Endothelial cell of umbilical vein (primary cell): Measurements from ENCODE around the gene TYRO3. TPM values are rescaled to one million over a fixed set of nuclear protein-coding genes. Genes with fewer than 3 reads are reported as not detected.

Experiments used
- BruUV-seq: library from RNA; stranded (reverse); fragments of 400-500 nt; replicated peaks from 2 replicates; lab custom pipeline; 2021; lab: Mats Ljungman, UMichigan
- CTCF ChIA-PET: fragments of 300-600, 350-600 bp; sonication (Branson Sonifier 250); formaldehyde crosslinking; loops from one replicate; lab custom pipeline; 2021; ENCODE audit warnings: antibody characterized with exemption, inconsistent platforms; lab: Charles Lee
- POLR2A ChIA-PET: fragments of 300-600, 350-600 bp; sonication (Branson Sonifier 250); formaldehyde crosslinking; loops from one replicate; lab custom pipeline; 2021; ENCODE audit warnings: antibody characterized with exemption, inconsistent platforms; lab: Charles Lee
- DNase-seq: peaks from one replicate; pipeline ENCODE4 v3.0.0-alpha.2; 2011; ENCODE audit warnings: low read depth, low spot score
- FAIRE-seq: peaks from 2 replicates; lab custom pipeline; 2011; peaks lifted over from hg19 to GRCh38; lab: Jason Lieb, UNC
- H2AFZ ChIP-seq: 2 replicates; pipeline ENCODE4 v1.6.0; 2012; ENCODE audit warnings: low read depth, low read length, control low read depth, inconsistent platforms
- H3K27ac ChIP-seq: 2 replicates; pipeline ENCODE4 v1.5.1; 2011; ENCODE audit warnings: low read depth, mild to moderate bottlenecking, control low read depth, low read length, moderate library complexity; ENCODE audit not compliant: insufficient read depth
- H3K27me3 ChIP-seq, 2 experiments: 2 replicates each; pipeline versions ENCODE4 v1.6.0 to v1.6.1; 2011; ENCODE audit warnings: low read length in 2 of 2, mixed read lengths in 1 of 2; ENCODE audit not compliant: control insufficient read depth in 2 of 2, insufficient read depth in 2 of 2
- H3K36me3 ChIP-seq, 2 experiments: 2 replicates in 1 of 2; 3 replicates in 1 of 2; pipeline ENCODE4 v1.5.1; 2011; ENCODE audit warnings: low read length in 2 of 2, mild to moderate bottlenecking in 1 of 2, moderate library complexity in 1 of 2; ENCODE audit not compliant: control insufficient read depth in 2 of 2, insufficient read depth in 2 of 2; ENCODE audit errors: extremely low read depth in 1 of 2
- H3K4me1 ChIP-seq: 3 replicates; pipeline ENCODE4 v1.5.1; 2011; ENCODE audit warnings: mild to moderate bottlenecking, low read length; ENCODE audit not compliant: control insufficient read depth, insufficient read depth; ENCODE audit errors: extremely low read depth
- H3K4me2 ChIP-seq: 2 replicates; pipeline ENCODE4 v1.6.1; 2011; ENCODE audit warnings: low read length, control low read depth, mixed read lengths; ENCODE audit not compliant: insufficient read depth
- H3K4me3 ChIP-seq, 3 experiments: fragments of 200-600 bp in 1 of 3; sonication (generic), shearing (Covaris generic) in 1 of 3; replicated peaks in 1 of 3; 2 replicates each; pipeline ENCODE4 v1.5.1; 2011 to 2016; ENCODE audit warnings: control low read depth in 3 of 3, low read length in 3 of 3, mild to moderate bottlenecking in 2 of 3, inconsistent platforms in 1 of 3, low read depth in 1 of 3, moderate library complexity in 1 of 3; ENCODE audit not compliant: insufficient read depth in 1 of 3
- H3K79me2 ChIP-seq: 2 replicates; pipeline ENCODE4 v1.6.0; 2012; ENCODE audit warnings: low read length, inconsistent platforms; ENCODE audit not compliant: control insufficient read depth, insufficient read depth
- H3K9ac ChIP-seq: replicated peaks from 2 replicates; pipeline ENCODE3; 2011; ENCODE audit warnings: low read length, control low read depth; ENCODE audit not compliant: insufficient read depth; ENCODE audit errors: extremely low read depth
- H3K9me1 ChIP-seq: replicated peaks from 3 replicates; pipeline ENCODE4 v1.6.0; 2011; ENCODE audit warnings: mild to moderate bottlenecking, low read length; ENCODE audit not compliant: control insufficient read depth, insufficient read depth; ENCODE audit errors: extremely low read depth
- H3K9me3 ChIP-seq: replicated peaks from 2 replicates; pipeline ENCODE4 v1.5.1; 2012; ENCODE audit warnings: low read length, inconsistent platforms; ENCODE audit not compliant: control insufficient read depth, insufficient read depth
- H4K20me1 ChIP-seq: replicated peaks from 2 replicates; pipeline ENCODE3; 2011; ENCODE audit warnings: mild to moderate bottlenecking, low read length; ENCODE audit not compliant: control insufficient read depth, insufficient read depth; ENCODE audit errors: extremely low read depth
- CTCF ChIP-seq, 2 donors: IDR thresholded peaks; 1 replicate in 1 of 2; 2 replicates in 1 of 2; pipeline ENCODE4 v1.5.1; 2011; ENCODE audit warnings: low read length in 2 of 2, mild to moderate bottlenecking in 2 of 2, moderate library complexity in 2 of 2, control low read depth in 1 of 2, inconsistent platforms in 1 of 2, low read depth in 1 of 2; ENCODE audit not compliant: insufficient read depth in 1 of 2; ENCODE audit errors: extremely low read depth in 1 of 2
- EZH2 ChIP-seq: IDR thresholded peaks from 2 replicates; pipeline ENCODE4 v1.6.1; 2012; ENCODE audit warnings: borderline replicate concordance, low read depth, mild to moderate bottlenecking, moderate library complexity, low read length, inconsistent platforms; ENCODE audit not compliant: severe bottlenecking
- FOS ChIP-seq: IDR thresholded peaks from 2 replicates; pipeline ENCODE4 v1.6.1; 2011; ENCODE audit warnings: mild to moderate bottlenecking, low read length, moderate library complexity, borderline replicate concordance; ENCODE audit not compliant: insufficient read depth
- GATA2 ChIP-seq: IDR thresholded peaks from 2 replicates; pipeline ENCODE4 v1.7.0; 2011; ENCODE audit warnings: low read depth, mild to moderate bottlenecking, moderate library complexity, mixed read lengths, low read length; ENCODE audit not compliant: insufficient read length, insufficient read depth
- JUN ChIP-seq: IDR thresholded peaks from 2 replicates; pipeline ENCODE4 v1.6.1; 2011; ENCODE audit warnings: borderline replicate concordance, low read depth; ENCODE audit not compliant: insufficient read length, insufficient read depth
- MYC ChIP-seq: IDR thresholded peaks from one replicate; pipeline ENCODE4 v1.6.1; 2011; ENCODE audit warnings: mild to moderate bottlenecking, low read depth, low read length
- POLR2A ChIP-seq: IDR thresholded peaks from 2 replicates; pipeline ENCODE4 v1.6.1; 2012; ENCODE audit warnings: low read depth, mild to moderate bottlenecking, control low read depth, low read length
- POLR2AphosphoS5 ChIP-seq: IDR thresholded peaks from 2 replicates; pipeline ENCODE4 v1.6.1; 2012; ENCODE audit warnings: low read depth, mild to moderate bottlenecking, control low read depth, low read length, moderate library complexity; ENCODE audit not compliant: insufficient read depth
- dilution Hi-C: fragments of 300-500 bp; cut with MboI; formaldehyde crosslinking; loops from one replicate; pipeline ENCODE4 v1.15.0; 2019; ENCODE audit warnings: low sequenced_read_pairs; ENCODE audit not compliant: extremely low pct_ligation_motif_present
- intact Hi-C: fragments of 100-400 bp; cut with micrococcal nuclease; formaldehyde crosslinking; loops from one replicate; pipeline ENCODE4 v1.10.0; 2022
- polyA plus RNA-seq, 4 experiments: library from polyadenylated mRNA; depleted of rRNA in 3 of 4; stranded (reverse) in 3 of 4; unstranded in 1 of 4; fragments of >200 nt; gene quantifications; 2 replicates each; pipeline versions ENCODE4 v1.2.1 to v1.2.3, GENCODE V29; 2011 to 2012; ENCODE audit warnings: missing spikeins in 1 of 4
- total RNA-seq: library from RNA; stranded (reverse); gene quantifications from 2 replicates; pipeline ENCODE4 v1.2.3, GENCODE V29; 2021
- TF ChIP-seq, protein P1 (sequence below): IDR thresholded peaks from 2 replicates; pipeline ENCODE4 v1.6.1; 2011; ENCODE audit not compliant: insufficient read depth, insufficient read length

The TYRO3 gene
- total and polyA plus RNA-seq, 2 donors (not counting 3 experiments of a cell fraction or from before 2014, with no cell fraction given), result 14.1 to 14.5 TPM

DNA sequence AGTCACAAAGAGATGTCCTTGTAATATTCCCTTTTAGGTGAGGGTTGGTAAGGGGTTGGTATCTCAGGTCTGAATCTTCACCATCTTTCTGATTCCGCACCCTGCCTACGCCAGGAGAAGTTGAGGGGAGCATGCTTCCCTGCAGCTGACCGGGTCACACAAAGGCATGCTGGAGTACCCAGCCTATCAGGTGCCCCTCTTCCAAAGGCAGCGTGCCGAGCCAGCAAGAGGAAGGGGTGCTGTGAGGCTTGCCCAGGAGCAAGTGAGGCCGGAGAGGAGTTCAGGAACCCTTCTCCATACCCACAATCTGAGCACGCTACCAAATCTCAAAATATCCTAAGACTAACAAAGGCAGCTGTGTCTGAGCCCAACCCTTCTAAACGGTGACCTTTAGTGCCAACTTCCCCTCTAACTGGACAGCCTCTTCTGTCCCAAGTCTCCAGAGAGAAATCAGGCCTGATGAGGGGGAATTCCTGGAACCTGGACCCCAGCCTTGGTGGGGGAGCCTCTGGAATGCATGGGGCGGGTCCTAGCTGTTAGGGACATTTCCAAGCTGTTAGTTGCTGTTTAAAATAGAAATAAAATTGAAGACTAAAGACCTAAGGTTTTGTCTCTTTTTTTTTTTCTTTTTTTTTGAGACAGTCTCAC is 19.8 kb downstream of the TYRO3 start:
- POLR2A ChIA-PET, result no interaction called here
- H3K27me3 ChIP-seq, result no peaks in the 10 kb centered on the region
- dilution Hi-C loops, result no loop called here
- CTCF ChIA-PET, result interaction anchor here (1.7 to 2.2 kb wide), 2 partner anchors 12 to 17 kb away, joined by 5 to 7 read pairs; no protein-coding TSS in a partner anchor
- no peaks in the 10 kb centered on the region for H3K79me2 ChIP-seq
- no peaks in the 10 kb centered on the region for H3K4me1 ChIP-seq
- no peaks in the 10 kb centered on the region for H3K36me3 ChIP-seq
- DNase-seq, result no peak
- H3K4me2 ChIP-seq, result no peak overlapping the region
- no peak overlapping the region for H3K27ac ChIP-seq
- no peaks in the 10 kb centered on the region for H3K9me1 ChIP-seq
- H3K4me3 ChIP-seq, result no peak overlapping the region
- FAIRE-seq, result no peak
- no TSS peak for BruUV-seq
- H3K9me3 ChIP-seq, result no peaks in the 10 kb centered on the region
- no peaks in the 10 kb centered on the region for H4K20me1 ChIP-seq
- intact Hi-C loops, result no loop called here
- no peak overlapping the region for H3K9ac ChIP-seq
- no peak overlapping the region for H2AFZ ChIP-seq
- no peak for TF ChIP-seq CTCF (IDR thresholded peaks at IDR 0.05; ENCODE audit: extremely low read depth in 1 of 2, insufficient read depth in 1 of 2, low read depth in 1 of 2, low read length in 2 of 2)

GRCh38 chr15:41581110-41581509 is 22.1 kb downstream of the TYRO3 start:
- dilution Hi-C loops, result no loop called here

More at GRCh38 chr15:41581110-41581509, 22.1 kb downstream of the TYRO3 start:
- Histone ChIP-seq H4K20me1 (no peaks in the 10 kb centered on the region), H2AFZ (no peak overlapping the region), H3K4me3 (no peak overlapping the region), H3K4me2 (no peak overlapping the region), H3K4me1 (peaks cover 9% of the 10 kb centered on the region), H3K36me3 (no peaks in the 10 kb centered on the region), H3K27ac (no peak overlapping the region), H3K79me2 (no peaks in the 10 kb centered on the region), H3K9me3 (no peaks in the 10 kb centered on the region), H3K9me1 (no peaks in the 10 kb centered on the region), H3K9ac (no peak overlapping the region), H3K27me3 (no peaks in the 10 kb centered on the region)
- intact Hi-C loops, result no loop called here
- POLR2A ChIA-PET, result no interaction called here
- no peak for DNase-seq
- no TSS peak for BruUV-seq
- peak; percentile 18 for FAIRE-seq
- CTCF ChIA-PET, result interaction anchor here (0.6 to 1.5 kb wide), 6 partner anchors 12 to 231 kb away, joined by 3 to 4 read pairs (median 3); no protein-coding TSS in a partner anchor
- TF ChIP-seq, protein P1, sequence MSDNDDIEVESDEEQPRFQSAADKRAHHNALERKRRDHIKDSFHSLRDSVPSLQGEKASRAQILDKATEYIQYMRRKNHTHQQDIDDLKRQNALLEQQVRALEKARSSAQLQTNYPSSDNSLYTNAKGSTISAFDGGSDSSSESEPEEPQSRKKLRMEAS, result no peak
- TF ChIP-seq POLR2A (no peak), GATA2 (no peak), FOS (no peak), POLR2AphosphoS5 (no peak), JUN (no peak), EZH2 (no peak), MYC (no peak), CTCF (IDR thresholded peaks at IDR 0.05; ENCODE audit: extremely low read depth in 1 of 2, insufficient read depth in 1 of 2, low read depth in 1 of 2, low read length in 2 of 2) (no peak)
